ENCODE data around the gene EPDR1.
A peak's percentile ranks its signal among the peaks of the same experiment; 100 is the strongest.

GRCh38 chr7:37916673-37917660 lies 3.5 kb upstream of the EPDR1 start, which contains the start of gene SFRP4:
- TF ChIP-seq CTCF (conservative IDR thresholded peaks at IDR 0.05; ENCODE audit: low read depth, low read length) = peak; percentile 41
- TF ChIP-seq BHLHE40 (IDR thresholded peaks at IDR 0.05; ENCODE audit: low read depth, low read length) = no peak
- TF ChIP-seq FOS (IDR thresholded peaks at IDR 0.05; ENCODE audit: low read depth, low read length) = no peak
- no peak for TF ChIP-seq ELK1 (IDR thresholded peaks at IDR 0.05; ENCODE audit: borderline replicate concordance, low read depth, low read length)
- no peak; the same call in 1 of the 2 replicates for TF ChIP-seq RAD21 (IDR thresholded peaks at IDR 0.05; ENCODE audit: low read length)
- no peak for TF ChIP-seq POLR2A (IDR thresholded peaks at IDR 0.05; ENCODE audit: low read depth, low read length)
- no peak for TF ChIP-seq CHD1 (IDR thresholded peaks at IDR 0.05; ENCODE audit: low read depth, low read length)
- no peak for TF ChIP-seq USF2 (IDR thresholded peaks at IDR 0.05; ENCODE audit: low read depth, low read length)
- TF ChIP-seq RFX5 (IDR thresholded peaks at IDR 0.05; ENCODE audit: low read depth, low read length) = no peak
- no peak for TF ChIP-seq NFE2L2 (IDR thresholded peaks at IDR 0.05; ENCODE audit: low read depth, low read length)
- TF ChIP-seq CEBPB (IDR thresholded peaks at IDR 0.05; ENCODE audit: low read depth, low read length) = no peak
- no peak for TF ChIP-seq SMC3 (IDR thresholded peaks at IDR 0.05; ENCODE audit: low read depth, low read length)
- TF ChIP-seq MAFK (IDR thresholded peaks at IDR 0.05; ENCODE audit: low read depth, low read length) = no peak
- no peak for TF ChIP-seq MXI1 (IDR thresholded peaks at IDR 0.05; ENCODE audit: borderline replicate concordance, low read depth, low read length)
